Nephron progenitor cell (in vitro differentiated cells): ENCODE data around the gene ZNF709.

Experiments
- DNase-seq: peaks from one replicate; pipeline ENCODE4 v3.0.0; 2021
- H3K27ac Mint-ChIP-seq: 2 replicates; pipeline ENCODE4 v1.8.0; 2021; ENCODE audit warnings: mild to moderate bottlenecking, moderate library complexity, mixed read lengths
- H3K27me3 Mint-ChIP-seq: 2 replicates; pipeline ENCODE4 v1.8.0; 2021; ENCODE audit warnings: mild to moderate bottlenecking, low read depth, mixed read lengths; ENCODE audit not compliant: poor library complexity
- H3K36me3 Mint-ChIP-seq: 2 replicates; pipeline ENCODE4 v1.8.0; 2021; ENCODE audit warnings: low read depth, mixed read lengths
- H3K4me1 Mint-ChIP-seq: 2 replicates; pipeline ENCODE4 v1.8.0; 2021; ENCODE audit warnings: mixed read lengths
- H3K4me3 Mint-ChIP-seq: 2 replicates; pipeline ENCODE4 v1.8.0; 2021; ENCODE audit warnings: mild to moderate bottlenecking, moderate library complexity, mixed read lengths
- H3K9me3 Mint-ChIP-seq: 2 replicates; pipeline ENCODE4 v1.8.0; 2021; ENCODE audit warnings: mild to moderate bottlenecking, moderate library complexity, mixed read lengths
- CTCF ChIP-seq: fragments of 200-600 bp; sonication (generic); IDR thresholded peaks from 2 replicates; pipeline ENCODE4 v1.5.0; 2021; ENCODE audit warnings: antibody characterized with exemption

The ZNF709 gene

GRCh38 chr19:12484371-12485051, at the start of gene ZNF709:
Gene ZNF709, minus strand, starts transcription at chr19:12484816. Its CDS starts 159 bp downstream, at chr19:12484657.
- peak within 1 kb of the TSS; percentile 91 for H3K4me3 Mint-ChIP-seq
- peaks cover 29% of the 10 kb centered on the region for H3K36me3 Mint-ChIP-seq
- H3K4me1 Mint-ChIP-seq = peaks cover 36% of the 10 kb centered on the region
- peaks cover 9% of the 10 kb centered on the region for H3K27me3 Mint-ChIP-seq
- TF ChIP-seq CTCF = no peak
- H3K27ac Mint-ChIP-seq = peak within 1 kb of the TSS; percentile 97
- peaks cover 29% of the 10 kb centered on the region for H3K9me3 Mint-ChIP-seq
- peak; percentile 96 for DNase-seq

- Mint-ChIP-seq H3K36me3 (peaks cover 96% of the 10 kb centered on the region), H3K27ac (no peak overlapping the region), H3K27me3 (peaks cover 6% of the 10 kb centered on the region), H3K4me1 (no peaks in the 10 kb centered on the region), H3K9me3 (peaks cover 99% of the 10 kb centered on the region), H3K4me3 (no peak overlapping the region)
- DNase-seq = no peak
- TF ChIP-seq CTCF = no peak
Measured at GRCh38 chr19:12527034-12527836, 42.6 kb upstream of the ZNF709 start.

- Mint-ChIP-seq H3K9me3 (peaks cover 100% of the 10 kb centered on the region), H3K4me1 (no peaks in the 10 kb centered on the region), H3K27ac (no peak overlapping the region), H3K36me3 (peaks cover 97% of the 10 kb centered on the region), H3K4me3 (no peak overlapping the region), H3K27me3 (peaks cover 6% of the 10 kb centered on the region)
- TF ChIP-seq CTCF = no peak
- DNase-seq = no peak
Measured at GRCh38 chr19:12526542-12526941, 41.9 kb upstream of the ZNF709 start.

GRCh38 chr19:12521996-12522395, 37.4 kb upstream of the ZNF709 start:
- H3K27ac Mint-ChIP-seq = no peak overlapping the region
- H3K4me1 Mint-ChIP-seq = no peaks in the 10 kb centered on the region
- no peak for DNase-seq
- H3K4me3 Mint-ChIP-seq = no peak overlapping the region
- H3K9me3 Mint-ChIP-seq = peaks cover 99% of the 10 kb centered on the region
- TF ChIP-seq CTCF = no peak
- H3K27me3 Mint-ChIP-seq = peaks cover 15% of the 10 kb centered on the region
- H3K36me3 Mint-ChIP-seq = peaks cover 92% of the 10 kb centered on the region

GRCh38 chr19:12513531-12514061, 29.0 kb upstream of the ZNF709 start:
- Mint-ChIP-seq H3K36me3 (peaks cover 45% of the 10 kb centered on the region), H3K4me1 (no peaks in the 10 kb centered on the region), H3K27me3 (peaks cover 3% of the 10 kb centered on the region), H3K9me3 (peaks cover 82% of the 10 kb centered on the region), H3K27ac (no peak overlapping the region), H3K4me3 (no peak overlapping the region)
- DNase-seq = no peak
- TF ChIP-seq CTCF = no peak
